GM12801 (cell line): ENCODE results near the gene OMG.

Source experiments
- TF ChIP-seq, protein P1 (sequence below): IDR thresholded peaks from one replicate; pipeline ENCODE4 v1.5.1; 2011; ENCODE audit warnings: control low read depth; ENCODE audit not compliant: insufficient read length; ENCODE audit errors: extremely low read depth

OMG gene

DNA sequence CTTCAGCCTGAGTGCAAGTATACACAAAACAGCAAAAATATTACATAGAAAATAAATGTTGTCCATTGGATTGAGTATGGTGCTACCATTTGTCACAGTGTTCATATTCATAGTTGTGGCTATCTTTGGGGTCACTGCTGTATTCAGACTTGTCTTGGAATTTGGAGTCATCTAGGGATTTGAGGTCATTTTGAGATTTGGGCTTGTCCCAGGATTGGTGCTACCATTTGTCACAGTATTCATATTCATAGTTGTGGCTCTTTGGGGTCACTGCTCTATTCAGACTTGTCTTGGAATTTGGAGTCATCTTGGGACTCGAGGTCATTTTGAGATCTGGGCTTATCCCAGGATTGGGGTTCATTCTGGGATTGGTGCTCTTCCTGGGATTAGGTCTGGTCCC is 24.8 kb downstream of the OMG start:
- TF ChIP-seq, protein P1, sequence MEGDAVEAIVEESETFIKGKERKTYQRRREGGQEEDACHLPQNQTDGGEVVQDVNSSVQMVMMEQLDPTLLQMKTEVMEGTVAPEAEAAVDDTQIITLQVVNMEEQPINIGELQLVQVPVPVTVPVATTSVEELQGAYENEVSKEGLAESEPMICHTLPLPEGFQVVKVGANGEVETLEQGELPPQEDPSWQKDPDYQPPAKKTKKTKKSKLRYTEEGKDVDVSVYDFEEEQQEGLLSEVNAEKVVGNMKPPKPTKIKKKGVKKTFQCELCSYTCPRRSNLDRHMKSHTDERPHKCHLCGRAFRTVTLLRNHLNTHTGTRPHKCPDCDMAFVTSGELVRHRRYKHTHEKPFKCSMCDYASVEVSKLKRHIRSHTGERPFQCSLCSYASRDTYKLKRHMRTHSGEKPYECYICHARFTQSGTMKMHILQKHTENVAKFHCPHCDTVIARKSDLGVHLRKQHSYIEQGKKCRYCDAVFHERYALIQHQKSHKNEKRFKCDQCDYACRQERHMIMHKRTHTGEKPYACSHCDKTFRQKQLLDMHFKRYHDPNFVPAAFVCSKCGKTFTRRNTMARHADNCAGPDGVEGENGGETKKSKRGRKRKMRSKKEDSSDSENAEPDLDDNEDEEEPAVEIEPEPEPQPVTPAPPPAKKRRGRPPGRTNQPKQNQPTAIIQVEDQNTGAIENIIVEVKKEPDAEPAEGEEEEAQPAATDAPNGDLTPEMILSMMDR: no peak

DNA sequence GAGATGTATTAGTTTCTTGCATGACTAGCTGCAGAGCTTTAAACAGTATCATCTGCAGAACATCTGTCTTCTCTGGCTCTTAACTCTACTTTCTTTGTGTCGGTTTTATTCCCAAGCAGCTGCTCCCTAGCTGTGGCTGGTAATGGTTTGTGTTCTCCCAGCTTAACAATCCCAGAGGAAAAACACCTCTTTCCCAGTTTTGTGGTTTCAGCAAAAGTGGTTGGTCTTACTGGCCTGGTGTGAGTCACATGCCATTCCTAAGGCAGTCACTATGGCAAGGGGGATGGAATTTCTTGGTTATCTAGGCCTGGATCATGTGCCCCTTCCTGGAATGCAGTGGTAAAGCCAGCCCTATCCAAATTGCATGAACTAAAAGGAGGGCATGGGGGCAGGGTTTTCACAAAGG is 27.5 kb downstream of the OMG start:
- TF ChIP-seq, protein P1: no peak

DNA sequence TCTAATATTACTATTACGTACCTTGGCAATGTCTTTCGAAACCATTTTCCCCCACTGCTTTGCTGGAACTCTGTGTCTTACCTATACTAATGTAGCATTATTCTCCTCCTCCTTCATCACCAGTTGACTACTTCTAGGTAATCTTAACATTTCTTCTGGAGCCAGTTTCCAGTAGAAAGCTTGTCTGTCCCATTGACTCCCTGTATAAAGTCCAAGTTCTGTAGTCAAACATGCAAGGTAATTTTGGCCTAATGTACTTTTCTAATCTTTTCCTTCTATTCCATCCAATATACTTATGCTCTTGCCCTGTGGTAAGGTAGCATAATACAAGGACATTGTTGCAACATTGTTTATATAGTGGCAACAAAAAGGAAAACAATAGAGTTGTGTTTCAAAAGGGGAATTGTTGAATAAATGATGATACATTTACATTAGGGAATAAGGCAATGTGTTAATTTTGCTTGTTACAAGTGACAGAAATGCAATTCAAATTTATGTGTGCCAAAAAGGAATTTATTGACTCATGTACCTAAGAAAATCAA is 27.9 kb downstream of the OMG start:
- TF ChIP-seq, protein P1: no peak

DNA sequence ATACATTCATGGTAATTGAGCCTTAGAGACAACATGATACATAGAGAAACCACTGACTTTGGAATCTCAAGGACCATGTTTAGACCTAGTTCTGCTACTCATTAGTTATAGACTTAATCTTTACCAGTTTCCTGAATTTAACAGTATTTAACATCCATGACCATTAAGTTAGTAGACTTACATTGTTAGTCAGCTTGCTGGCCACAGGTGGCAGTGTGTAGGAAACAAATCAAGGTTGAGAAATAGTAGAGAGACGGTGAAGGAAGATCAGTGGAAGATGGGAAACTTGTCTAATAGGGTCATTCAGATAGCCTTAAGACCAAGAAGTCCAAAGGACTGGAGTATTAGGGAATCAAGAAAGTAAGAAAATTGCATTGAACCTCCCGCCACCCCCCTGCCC is 31.0 kb downstream of the OMG start:
- TF ChIP-seq, protein P1: no peak

DNA sequence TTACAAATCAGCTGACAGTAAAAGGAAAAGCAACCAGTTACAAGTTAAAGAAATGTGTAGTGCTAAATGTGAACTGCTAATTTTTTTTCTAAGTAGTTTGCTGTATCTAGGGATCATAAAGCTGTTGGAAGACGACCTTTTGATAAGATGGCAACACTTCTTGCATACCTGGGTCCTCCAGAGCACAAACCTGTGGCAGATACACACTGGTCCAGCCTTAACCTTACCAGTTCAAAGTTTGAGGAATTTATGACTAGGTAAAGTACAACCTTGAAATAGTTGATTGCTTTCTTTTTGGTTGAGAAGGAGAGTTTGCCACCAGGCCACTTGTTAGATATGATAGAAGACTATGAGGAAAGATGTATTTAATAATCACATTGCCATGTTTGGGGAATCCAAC is 35.4 kb downstream of the OMG start:
- TF ChIP-seq, protein P1: no peak

DNA sequence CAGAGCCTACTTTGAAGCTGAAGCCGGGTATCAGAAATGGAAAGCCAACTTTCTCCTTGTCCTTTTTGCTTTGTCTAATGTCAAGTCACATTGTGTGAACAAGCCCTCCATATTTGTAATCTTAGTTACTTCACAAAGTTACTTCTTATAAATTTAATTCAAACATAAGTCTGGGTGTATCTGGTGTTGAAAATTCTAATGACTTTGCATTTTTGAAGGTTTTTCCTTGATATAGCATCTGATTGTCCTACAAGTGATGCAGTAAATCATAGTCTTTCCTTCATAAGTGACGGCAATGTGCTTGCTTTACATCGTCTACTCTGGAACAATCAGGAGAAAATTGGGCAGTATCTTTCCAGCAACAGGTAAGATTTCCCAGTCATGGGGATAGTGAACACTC is 36.9 kb downstream of the OMG start:
- TF ChIP-seq, protein P1: no peak

DNA sequence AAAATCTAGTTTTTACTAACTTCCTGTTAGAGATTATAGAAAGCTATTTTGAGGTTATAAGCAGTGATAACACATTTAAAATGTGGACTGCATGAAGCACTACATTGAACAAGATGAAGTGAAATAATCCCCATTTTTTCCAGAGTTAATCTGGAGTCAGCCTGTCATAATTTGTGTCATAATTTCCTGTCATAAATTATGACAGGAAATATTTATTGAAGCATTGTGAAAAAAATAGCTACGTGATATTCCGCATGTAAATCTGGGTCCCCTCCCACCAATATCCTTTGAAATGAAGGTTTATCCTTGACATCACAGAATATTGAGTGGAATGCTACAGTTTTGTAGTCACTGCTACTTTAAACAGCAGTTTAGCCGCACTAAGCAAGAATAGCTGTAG is 40.1 kb downstream of the OMG start:
- TF ChIP-seq, protein P1: no peak

DNA sequence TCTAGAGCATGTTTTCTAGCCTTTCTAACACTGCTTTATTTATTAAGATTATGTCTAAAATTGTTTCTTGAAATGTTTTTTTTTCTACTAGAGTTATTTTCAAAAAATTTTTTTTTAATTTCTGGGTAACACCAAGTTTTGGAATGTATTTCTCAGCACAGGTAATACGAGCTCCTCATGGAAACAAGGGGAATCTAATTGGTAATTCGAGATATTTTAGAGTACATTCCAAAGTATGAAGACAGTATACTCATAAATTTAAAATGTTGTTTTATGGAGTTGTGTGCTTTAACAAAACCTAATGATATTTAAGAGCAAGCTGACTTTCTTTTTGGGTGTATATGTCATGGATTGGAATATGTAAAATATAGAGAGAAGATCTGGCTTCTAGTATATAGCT is 42.4 kb downstream of the OMG start:
- TF ChIP-seq, protein P1: no peak
